IMR-90 (cell line): Measurements from ENCODE around the gene PDXK. TPM values are rescaled to one million over a fixed set of nuclear protein-coding genes. Genes with fewer than 3 reads are reported as not detected.

ENCODE experiments used
- ATAC-seq: fragments of 200-7000 bp; cut with Tn5 transposase; 2 replicates; pipeline ENCODE4 v1.9.1; 2020; ENCODE audit warnings: low read depth, mild to moderate bottlenecking, moderate library complexity
- BruUV-seq: library from RNA; stranded (reverse); fragments of 400-500 nt; replicated peaks from 2 replicates; lab custom pipeline; 2021; lab: Mats Ljungman, UMichigan
- CTCF ChIA-PET: fragments of 300-600 bp; formaldehyde crosslinking; extraction: SDS; loops from one replicate; lab custom pipeline; 2021; ENCODE audit warnings: antibody characterized with exemption; lab: Yijun Ruan, JAX
- POLR2A ChIA-PET: fragments of 300-600 bp; sonication (Branson Sonifier 250); formaldehyde crosslinking; loops from one replicate; lab custom pipeline; 2022; ENCODE audit warnings: antibody characterized with exemption; ENCODE audit not compliant: unreplicated experiment; lab: Charles Lee
- DNase-seq: peaks from one replicate; pipeline ENCODE4 v3.0.0; 2013
- H2AFZ ChIP-seq: replicated peaks from 2 replicates; pipeline ENCODE3; 2013; ENCODE audit warnings: low read length, mild to moderate bottlenecking; ENCODE audit not compliant: poor library complexity
- H2AK5ac ChIP-seq: 2 replicates; pipeline ENCODE4 v1.6.1; 2013; ENCODE audit warnings: low read depth, low read length, inconsistent platforms
- H2AK9ac ChIP-seq: replicated peaks from 2 replicates; pipeline ENCODE3; 2013; ENCODE audit warnings: mild to moderate bottlenecking, low read depth, low read length, moderate library complexity; ENCODE audit not compliant: poor library complexity
- H2BK120ac ChIP-seq: 2 replicates; pipeline ENCODE4 v1.6.1; 2013; ENCODE audit warnings: low read depth, low read length, inconsistent platforms
- H2BK15ac ChIP-seq: 3 replicates; pipeline ENCODE4 v1.6.1; 2013; ENCODE audit warnings: low read depth, low read length, inconsistent platforms
- H2BK20ac ChIP-seq: 2 replicates; pipeline ENCODE4 v1.6.1; 2013; ENCODE audit warnings: low read depth, mild to moderate bottlenecking, inconsistent platforms, low read length, moderate library complexity
- H2BK5ac ChIP-seq: 2 replicates; pipeline ENCODE4 v1.6.1; 2013; ENCODE audit warnings: mild to moderate bottlenecking, low read depth, low read length, inconsistent platforms; ENCODE audit not compliant: poor library complexity, severe bottlenecking
- H3K14ac ChIP-seq: replicated peaks from 2 replicates; pipeline ENCODE4 v1.6.1; 2013; ENCODE audit warnings: low read depth, low read length, inconsistent platforms
- H3K18ac ChIP-seq: 2 replicates; pipeline ENCODE4 v1.6.1; 2013; ENCODE audit warnings: low read depth, low read length, control low read depth
- H3K23ac ChIP-seq: 2 replicates; pipeline ENCODE4 v1.6.1; 2013; ENCODE audit warnings: low read depth, low read length, inconsistent platforms
- H3K27ac ChIP-seq: 2 replicates; pipeline ENCODE4 v1.5.1; 2013; ENCODE audit warnings: mild to moderate bottlenecking, control low read depth, low read length; ENCODE audit not compliant: insufficient read depth
- H3K27me3 ChIP-seq: 2 replicates; pipeline ENCODE4 v1.6.1; 2013; ENCODE audit warnings: low read length; ENCODE audit not compliant: control insufficient read depth, insufficient read depth
- H3K36me3 ChIP-seq: 2 replicates; pipeline ENCODE4 v1.6.1; 2013; ENCODE audit warnings: low read length, mixed read lengths; ENCODE audit not compliant: control insufficient read depth, insufficient read depth
- H3K4ac ChIP-seq: 2 replicates; pipeline ENCODE4 v1.6.1; 2013; ENCODE audit warnings: low read depth, low read length, inconsistent platforms
- H3K4me1 ChIP-seq: 2 replicates; pipeline ENCODE4 v1.6.1; 2013; ENCODE audit warnings: low read length, mixed read lengths; ENCODE audit not compliant: control insufficient read depth, insufficient read depth
- H3K4me2 ChIP-seq: 2 replicates; pipeline ENCODE4 v1.6.1; 2013; ENCODE audit warnings: low read depth, mild to moderate bottlenecking, control low read depth, low read length, moderate library complexity
- H3K4me3 ChIP-seq: 2 replicates; pipeline ENCODE4 v1.5.1; 2013; ENCODE audit warnings: low read depth, mild to moderate bottlenecking, control low read depth, low read length, moderate library complexity; ENCODE audit not compliant: insufficient read depth
- H3K56ac ChIP-seq: 2 replicates; pipeline ENCODE4 v1.6.1; 2013; ENCODE audit warnings: low read length, inconsistent platforms; ENCODE audit not compliant: insufficient read depth; ENCODE audit errors: extremely low read depth
- H3K79me1 ChIP-seq, 2 experiments: 2 replicates each; pipeline ENCODE4 v1.6.1; 2013; ENCODE audit warnings: low read length in 2 of 2, inconsistent platforms in 1 of 2, low read depth in 1 of 2
- H3K9ac ChIP-seq: 2 replicates; pipeline ENCODE4 v1.6.1; 2013; ENCODE audit warnings: low read depth, low read length, control low read depth
- H3K9me1 ChIP-seq: 2 replicates; pipeline ENCODE4 v1.6.1; 2013; ENCODE audit warnings: low read length, inconsistent platforms; ENCODE audit not compliant: insufficient read depth
- H3K9me3 ChIP-seq: 2 replicates; pipeline ENCODE4 v1.6.1; 2013; ENCODE audit warnings: low read length; ENCODE audit not compliant: control insufficient read depth, insufficient read depth
- H4K20me1 ChIP-seq: 2 replicates; pipeline ENCODE4 v1.6.1; 2013; ENCODE audit warnings: low read length, inconsistent platforms; ENCODE audit not compliant: insufficient read depth
- H4K5ac ChIP-seq: 2 replicates; pipeline ENCODE4 v1.6.1; 2013; ENCODE audit warnings: mild to moderate bottlenecking, low read depth, low read length, control low read depth
- H4K8ac ChIP-seq, 2 experiments: 2 replicates each; pipeline ENCODE4 v1.6.1; 2013; ENCODE audit warnings: low read depth in 2 of 2, low read length in 2 of 2, control low read depth in 1 of 2, inconsistent platforms in 1 of 2
- H4K91ac ChIP-seq: 2 replicates; pipeline ENCODE4 v1.6.1; 2013; ENCODE audit warnings: low read depth, low read length, inconsistent platforms; ENCODE audit not compliant: insufficient read depth
- BHLHE40 ChIP-seq: fragments of 150-350 bp; IDR thresholded peaks from 2 replicates; pipeline ENCODE4 v1.6.1; 2016; ENCODE audit warnings: mild to moderate bottlenecking, low read depth, low read length
- MAZ ChIP-seq: IDR thresholded peaks from 2 replicates; pipeline ENCODE4 v1.6.1; 2012; ENCODE audit warnings: low read depth, mild to moderate bottlenecking, low read length, improper control_type of control experiment, moderate library complexity, borderline replicate concordance
- POLR2A ChIP-seq: IDR thresholded peaks from 2 replicates; pipeline ENCODE4 v1.6.1; 2012; ENCODE audit warnings: mild to moderate bottlenecking, low read depth, low read length
- RAD21 ChIP-seq: IDR thresholded peaks from 2 replicates; pipeline ENCODE4 v1.6.1; 2012; ENCODE audit warnings: low read length, improper control_type of control experiment
- RCOR1 ChIP-seq: IDR thresholded peaks from 2 replicates; pipeline ENCODE4 v1.6.1; 2012; ENCODE audit warnings: mild to moderate bottlenecking, low read length, improper control_type of control experiment; ENCODE audit not compliant: insufficient replicate concordance
- RFX5 ChIP-seq: IDR thresholded peaks from 2 replicates; pipeline ENCODE4 v1.8.0; 2012; ENCODE audit warnings: low read depth, mild to moderate bottlenecking, low read length, moderate library complexity
- WGBS, 2 experiments: methylation state at CpG; one replicate each; pipeline versions ENCODE4 v1.1.5 to v1.1.7; 2013; ENCODE audit warnings: missing lambda C conversion rate in 2 of 2; ENCODE audit not compliant: insufficient read length in 1 of 2; ENCODE audit errors: extremely low coverage in 2 of 2; 5-methylcytosine and 5-hydroxymethylcytosine counted together
- dilution Hi-C: fragments of 300-500 bp; cut with HindIII; formaldehyde crosslinking; loops from one replicate; pipeline ENCODE4 v1.14.3; 2018; ENCODE audit warnings: low sequenced_read_pairs; ENCODE audit not compliant: unreplicated experiment
- in situ Hi-C: fragments of 300-500 bp; cut with MboI; formaldehyde crosslinking; loops from 3 replicates; pipeline ENCODE4 v1.14.3; 2019; ENCODE audit warnings: low sequenced_read_pairs, inconsistent platforms, mixed read lengths
- intact Hi-C: fragments of 100-400 bp; cut with micrococcal nuclease; formaldehyde crosslinking; loops from 2 replicates; pipeline ENCODE4 v1.10.0; 2022
- polyA plus RNA-seq, 3 experiments: library from polyadenylated mRNA; depleted of rRNA; stranded (reverse); fragments of >200 nt; gene quantifications; 2 replicates each; pipeline ENCODE4 v1.2.3, GENCODE V29; 2012; ENCODE audit warnings: low replicate concordance in 1 of 3
- total RNA-seq: library from RNA; depleted of rRNA; stranded (reverse); fragments of >200 nt; gene quantifications from 2 replicates; pipeline ENCODE4 v1.2.3, GENCODE V29; 2012
- TF ChIP-seq, protein P1 (sequence below): conservative IDR thresholded peaks from 2 replicates; pipeline ENCODE4 v1.5.1; 2012; ENCODE audit warnings: mild to moderate bottlenecking, low read depth, low read length, improper control_type of control experiment

The PDXK gene
- total and polyA plus RNA-seq, 2 of the 4 experiments (the other 2 are of a cell fraction): 155 to 312 TPM

DNA sequence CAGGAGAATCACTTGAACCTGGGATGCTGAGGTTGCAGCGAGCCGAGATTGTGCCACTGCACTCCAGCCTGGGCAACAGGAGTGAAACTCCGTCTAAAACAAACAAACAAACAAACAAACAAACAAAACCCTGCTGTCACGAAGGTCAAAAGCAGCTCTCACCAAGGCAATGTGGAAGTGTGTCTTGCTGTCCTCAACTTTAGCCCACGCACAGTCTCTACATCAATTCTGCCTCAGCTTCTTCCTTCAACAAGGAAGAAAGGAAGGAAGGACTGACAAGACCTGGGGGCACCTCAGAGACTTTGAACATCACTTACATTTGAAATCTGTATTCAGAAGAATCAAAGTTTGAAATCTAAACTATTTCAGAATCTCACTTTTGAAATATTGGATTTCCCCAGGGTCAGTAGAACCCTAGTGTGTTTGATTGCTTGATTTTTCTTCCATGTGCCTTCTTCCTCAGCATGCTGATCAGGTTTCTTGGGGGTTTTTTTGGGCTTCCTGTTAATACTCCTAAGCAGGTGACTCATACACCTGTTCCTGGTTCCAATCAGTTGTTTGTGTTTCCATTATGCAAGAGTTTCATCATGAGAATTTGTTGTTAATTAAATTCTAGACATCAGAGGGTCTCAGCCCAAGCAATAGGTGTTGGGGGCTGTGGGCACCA is 63.6 kb downstream of the PDXK start:
- no peaks in the 10 kb centered on the region; a peak in 1 of 4 replicates for H3K79me1 ChIP-seq
- POLR2A ChIA-PET: no interaction called here
- H2AK5ac ChIP-seq: no peak overlapping the region
- H4K91ac ChIP-seq: no peak overlapping the region
- no TSS peak for BruUV-seq
- H4K5ac ChIP-seq: no peak overlapping the region
- ATAC-seq (no peak), DNase-seq (no peak)
- CTCF ChIA-PET: no interaction called here
- H3K4ac ChIP-seq: no peak overlapping the region
- no peaks in the 10 kb centered on the region; the same call in 1 of the 2 replicates for H3K4me1 ChIP-seq
- H3K56ac ChIP-seq: no peak overlapping the region
- peaks cover 12% of the 10 kb centered on the region for H3K9me1 ChIP-seq
- H3K27me3 ChIP-seq: no peaks in the 10 kb centered on the region; the same call in 1 of the 2 replicates
- intact Hi-C loops: no loop called here
- no peak overlapping the region for H3K4me2 ChIP-seq
- no peaks in the 10 kb centered on the region for H4K20me1 ChIP-seq
- H3K36me3 ChIP-seq: no peaks in the 10 kb centered on the region
- H2BK20ac ChIP-seq: no peak overlapping the region
- H4K8ac ChIP-seq: no peak overlapping the region
- H3K4me3 ChIP-seq: no peak overlapping the region
- no peaks in the 10 kb centered on the region for H3K9me3 ChIP-seq
- no peak overlapping the region for H3K23ac ChIP-seq
- H3K9ac ChIP-seq: no peak overlapping the region
- H2AK9ac ChIP-seq: no peak overlapping the region
- H3K18ac ChIP-seq: no peak overlapping the region
- no peak overlapping the region for H2BK120ac ChIP-seq
- H2AFZ ChIP-seq: no peak overlapping the region
- dilution Hi-C loops: no loop called here
- H3K14ac ChIP-seq: no peak overlapping the region
- no peak overlapping the region for H2BK5ac ChIP-seq
- in situ Hi-C loops: no loop called here
- no peak overlapping the region for H2BK15ac ChIP-seq
- no CpG with 5 or more reads among the region's 5 CpGs for WGBS, 2 experiments
- TF ChIP-seq, protein P1, sequence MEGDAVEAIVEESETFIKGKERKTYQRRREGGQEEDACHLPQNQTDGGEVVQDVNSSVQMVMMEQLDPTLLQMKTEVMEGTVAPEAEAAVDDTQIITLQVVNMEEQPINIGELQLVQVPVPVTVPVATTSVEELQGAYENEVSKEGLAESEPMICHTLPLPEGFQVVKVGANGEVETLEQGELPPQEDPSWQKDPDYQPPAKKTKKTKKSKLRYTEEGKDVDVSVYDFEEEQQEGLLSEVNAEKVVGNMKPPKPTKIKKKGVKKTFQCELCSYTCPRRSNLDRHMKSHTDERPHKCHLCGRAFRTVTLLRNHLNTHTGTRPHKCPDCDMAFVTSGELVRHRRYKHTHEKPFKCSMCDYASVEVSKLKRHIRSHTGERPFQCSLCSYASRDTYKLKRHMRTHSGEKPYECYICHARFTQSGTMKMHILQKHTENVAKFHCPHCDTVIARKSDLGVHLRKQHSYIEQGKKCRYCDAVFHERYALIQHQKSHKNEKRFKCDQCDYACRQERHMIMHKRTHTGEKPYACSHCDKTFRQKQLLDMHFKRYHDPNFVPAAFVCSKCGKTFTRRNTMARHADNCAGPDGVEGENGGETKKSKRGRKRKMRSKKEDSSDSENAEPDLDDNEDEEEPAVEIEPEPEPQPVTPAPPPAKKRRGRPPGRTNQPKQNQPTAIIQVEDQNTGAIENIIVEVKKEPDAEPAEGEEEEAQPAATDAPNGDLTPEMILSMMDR: no peak
- no peak for TF ChIP-seq RAD21
- TF ChIP-seq RFX5: no peak
- no peak for TF ChIP-seq BHLHE40
- no peak for TF ChIP-seq MAZ
- no peak for TF ChIP-seq RCOR1
- TF ChIP-seq POLR2A: no peak
- H3K27ac ChIP-seq: no peak overlapping the region
